ENCODE measurements around the gene FSIP2. TPM values are rescaled to one million over a fixed set of nuclear protein-coding genes. Genes with fewer than 3 reads are reported as not detected.

Gene FSIP2
- polyA plus RNA-seq, 3 donors, result not detected

GRCh38 chr2:185823773-185824172 lies 85.2 kb downstream of the FSIP2 start:
- Histone ChIP-seq H3K4me3 (replicated peaks in 1 of 3; ENCODE audit: low read depth in 2 of 3, low read length in 3 of 3) (no peak overlapping the region), H3K27ac (ENCODE audit: low read depth in 1 of 2, low read length in 2 of 2) (no peak overlapping the region), H4K20me1 (ENCODE audit: insufficient read depth, low read length) (no peaks in the 10 kb centered on the region), H3K4me2 (replicated peaks; ENCODE audit: extremely low read depth, low read length, poor library complexity, severe bottlenecking) (no peak overlapping the region), H3K9me3 (replicated peaks in 1 of 2; ENCODE audit: control insufficient read depth in 1 of 2, insufficient read depth in 1 of 2, low read length in 2 of 2) (peaks cover 0 to 7% of the 10 kb centered on the region in 2 donors), H3K79me2 (ENCODE audit: insufficient read depth, low read length) (no peaks in the 10 kb centered on the region), H3K36me3 (replicated peaks in 1 of 2; ENCODE audit: control insufficient read depth in 1 of 2, insufficient read depth in 2 of 2, low read length in 2 of 2) (no peaks in the 10 kb centered on the region), H2AFZ (ENCODE audit: insufficient read depth, low read depth, low read length, poor library complexity, severe bottlenecking) (no peak overlapping the region), H3K9ac (ENCODE audit: insufficient read depth, low read length, poor library complexity, severe bottlenecking) (no peak overlapping the region), H3K4me1 (ENCODE audit: control insufficient read depth in 1 of 2, insufficient read depth in 2 of 2, low read length in 2 of 2) (no peaks in the 10 kb centered on the region), H3K27me3 (ENCODE audit: control insufficient read depth in 2 of 2, insufficient read depth in 2 of 2, low read length in 2 of 2) (no peaks in the 10 kb centered on the region)
- Mint-ChIP-seq H3K27ac (no peak overlapping the region), H3K4me1 (no peaks in the 10 kb centered on the region), H3K9me3 (peaks cover 0 to 8% (median 2%) of the 10 kb centered on the region in 7 donors), H3K36me3 (no peaks in the 10 kb centered on the region), H3K27me3 (ENCODE audit: low read depth in 3 of 3) (no peaks in the 10 kb centered on the region), H3K4me3 (no peak overlapping the region)
- intact Hi-C loops (cut with micrococcal nuclease), result no loop called here
- WGBS (ENCODE audit: insufficient coverage), result no CpG with 5 or more reads among the region's 2 CpGs
- DNase-seq, result no peak
- no peak for TF ChIP-seq CTCF (IDR thresholded peaks at IDR 0.05)

DNA sequence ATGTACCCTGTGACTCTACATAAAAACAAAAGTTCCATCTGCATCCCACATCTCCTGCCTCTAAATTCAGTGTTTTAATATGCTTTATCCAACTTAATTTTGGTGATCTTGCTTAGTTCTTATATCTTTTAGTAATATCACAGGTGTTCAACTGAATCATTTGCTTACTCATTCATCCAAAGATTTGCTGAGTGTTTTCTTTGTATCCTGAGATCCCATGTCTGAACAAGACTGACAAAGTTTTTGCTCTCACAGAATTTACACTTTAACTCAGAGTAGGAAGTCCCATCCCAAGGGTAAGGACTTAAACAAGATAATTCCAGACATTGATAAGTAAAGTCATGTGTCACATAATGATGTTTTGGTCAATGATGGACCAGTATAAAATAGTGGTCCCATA lies 87.0 kb downstream of the FSIP2 start:
- H3K36me3 ChIP-seq (replicated peaks in 1 of 2; ENCODE audit: control insufficient read depth in 1 of 2, insufficient read depth in 2 of 2, low read length in 2 of 2), result no peaks in the 10 kb centered on the region
- H3K4me1 ChIP-seq (ENCODE audit: control insufficient read depth in 1 of 2, insufficient read depth in 2 of 2, low read length in 2 of 2), result no peaks in the 10 kb centered on the region
- DNase-seq, result no peak
- H3K79me2 ChIP-seq (ENCODE audit: insufficient read depth, low read length), result no peaks in the 10 kb centered on the region
- H3K4me3 ChIP-seq (replicated peaks in 1 of 3; ENCODE audit: low read depth in 2 of 3, low read length in 3 of 3), result no peak overlapping the region
- no peaks in the 10 kb centered on the region for H3K27me3 ChIP-seq (ENCODE audit: control insufficient read depth in 2 of 2, insufficient read depth in 2 of 2, low read length in 2 of 2)
- Mint-ChIP-seq H3K27me3 (ENCODE audit: low read depth in 3 of 3) (no peaks in the 10 kb centered on the region), H3K27ac (no peak overlapping the region), H3K9me3 (peaks cover 0 to 10% (median 3%) of the 10 kb centered on the region in 7 donors), H3K4me1 (no peaks in the 10 kb centered on the region), H3K36me3 (no peaks in the 10 kb centered on the region), H3K4me3 (no peak overlapping the region)
- H4K20me1 ChIP-seq (ENCODE audit: insufficient read depth, low read length), result no peaks in the 10 kb centered on the region
- H3K9me3 ChIP-seq (replicated peaks in 1 of 2; ENCODE audit: control insufficient read depth in 1 of 2, insufficient read depth in 1 of 2, low read length in 2 of 2), result peaks cover 0 to 7% of the 10 kb centered on the region in 2 donors
- no peak overlapping the region for H3K27ac ChIP-seq (ENCODE audit: low read depth in 1 of 2, low read length in 2 of 2)
- intact Hi-C loops (cut with micrococcal nuclease), result no loop called here
- H3K9ac ChIP-seq (ENCODE audit: insufficient read depth, low read length, poor library complexity, severe bottlenecking), result no peak overlapping the region
- H3K4me2 ChIP-seq (replicated peaks; ENCODE audit: extremely low read depth, low read length, poor library complexity, severe bottlenecking), result no peak overlapping the region
- H2AFZ ChIP-seq (ENCODE audit: insufficient read depth, low read depth, low read length, poor library complexity, severe bottlenecking), result no peak overlapping the region
- no peak for TF ChIP-seq CTCF (IDR thresholded peaks at IDR 0.05)

All from CD14-positive monocyte (primary cell).